Mesenchymal stem cell (in vitro differentiated cells and primary cell): ENCODE data around the gene LGALSL.
A peak's percentile ranks its signal among the peaks of the same experiment; 100 is the strongest.

Experiments used
- DNase-seq: peaks from one replicate; pipeline ENCODE4 v3.0.0-alpha.2; 2013
- H2AFZ ChIP-seq: one replicate; pipeline ENCODE4 v1.6.1; 2013; ENCODE audit warnings: low read depth, mild to moderate bottlenecking, control low read depth, inconsistent platforms, low read length, moderate library complexity
- H2AK5ac ChIP-seq: 2 replicates; pipeline ENCODE4 v1.6.1; 2013; ENCODE audit warnings: low read length, moderate library complexity, mild to moderate bottlenecking, inconsistent platforms; ENCODE audit not compliant: severe bottlenecking
- H2BK120ac ChIP-seq: one replicate; pipeline ENCODE4 v1.6.1; 2013; ENCODE audit warnings: low read depth, mild to moderate bottlenecking, inconsistent platforms, low read length, moderate library complexity
- H2BK12ac ChIP-seq, 2 experiments: one replicate each; pipeline ENCODE4 v1.6.1; 2013; ENCODE audit warnings: inconsistent platforms in 2 of 2, low read length in 2 of 2, mild to moderate bottlenecking in 2 of 2, moderate library complexity in 2 of 2, control low read depth in 1 of 2
- H2BK15ac ChIP-seq: one replicate; pipeline ENCODE4 v1.6.1; 2013; ENCODE audit warnings: mild to moderate bottlenecking, low read depth, inconsistent platforms; ENCODE audit not compliant: poor library complexity, severe bottlenecking
- H2BK5ac ChIP-seq: 2 replicates; pipeline ENCODE4 v1.6.1; 2013; ENCODE audit warnings: low read depth, mild to moderate bottlenecking, low read length, control low read depth, inconsistent platforms; ENCODE audit not compliant: poor library complexity, severe bottlenecking
- H3K14ac ChIP-seq, 2 experiments: one replicate each; pipeline ENCODE4 v1.6.1; 2013; ENCODE audit warnings: inconsistent platforms in 2 of 2, low read length in 2 of 2, control low read depth in 1 of 2, mild to moderate bottlenecking in 1 of 2, moderate library complexity in 1 of 2
- H3K18ac ChIP-seq, 2 experiments: one replicate each; pipeline ENCODE4 v1.6.1; 2013; ENCODE audit warnings: inconsistent platforms in 2 of 2, low read length in 2 of 2, control low read depth in 1 of 2, low read depth in 1 of 2, mild to moderate bottlenecking in 1 of 2
- H3K23ac ChIP-seq, 2 experiments: one replicate each; pipeline ENCODE4 v1.6.1; 2013; ENCODE audit warnings: inconsistent platforms in 2 of 2, low read length in 2 of 2, mild to moderate bottlenecking in 2 of 2, moderate library complexity in 2 of 2, control low read depth in 1 of 2
- H3K27ac ChIP-seq: 2 replicates; pipeline ENCODE4 v1.5.1; 2013; ENCODE audit warnings: mild to moderate bottlenecking, moderate library complexity, low read length, control low read depth, inconsistent platforms; ENCODE audit not compliant: poor library complexity, severe bottlenecking
- H3K27me3 ChIP-seq, 2 experiments: 2 replicates each; pipeline versions ENCODE4 v1.6.1 to v1.7.0; 2013; ENCODE audit warnings: low read length in 2 of 2, mild to moderate bottlenecking in 2 of 2, moderate library complexity in 2 of 2, control low read depth in 1 of 2, inconsistent platforms in 1 of 2; ENCODE audit not compliant: control insufficient read depth in 1 of 2, insufficient read depth in 1 of 2
- H3K36me3 ChIP-seq, 2 experiments: 2 replicates each; pipeline versions ENCODE4 v1.6.1 to v1.7.0; 2013; ENCODE audit warnings: low read length in 2 of 2, control low read depth in 1 of 2, inconsistent platforms in 1 of 2, low read depth in 1 of 2, mild to moderate bottlenecking in 1 of 2; ENCODE audit not compliant: insufficient read depth in 2 of 2, control insufficient read depth in 1 of 2
- H3K4ac ChIP-seq, 2 experiments: one replicate each; pipeline ENCODE4 v1.6.1; 2013; ENCODE audit warnings: inconsistent platforms in 2 of 2, low read length in 2 of 2, mild to moderate bottlenecking in 2 of 2, moderate library complexity in 2 of 2, control low read depth in 1 of 2, low read depth in 1 of 2
- H3K4me1 ChIP-seq: 2 replicates; pipeline ENCODE4 v1.6.1; 2013; ENCODE audit warnings: low read depth, low read length, control low read depth; ENCODE audit not compliant: control insufficient read depth, insufficient read depth
- H3K4me2 ChIP-seq: 2 replicates; pipeline ENCODE4 v1.6.1; 2013; ENCODE audit warnings: low read length, mild to moderate bottlenecking, inconsistent platforms; ENCODE audit not compliant: poor library complexity, severe bottlenecking
- H3K4me3 ChIP-seq, 2 experiments: 2 replicates each; pipeline versions ENCODE4 v1.5.1 to v1.7.0; 2013; ENCODE audit warnings: low read length in 2 of 2, mild to moderate bottlenecking in 2 of 2, control low read depth in 1 of 2, low read depth in 1 of 2; ENCODE audit not compliant: insufficient read depth in 1 of 2
- H3K79me1 ChIP-seq: replicated peaks from 2 replicates; pipeline ENCODE4 v1.6.1; 2013; ENCODE audit warnings: mild to moderate bottlenecking, control low read depth, low read length, inconsistent platforms; ENCODE audit not compliant: poor library complexity, severe bottlenecking
- H3K9ac ChIP-seq: 2 replicates; pipeline ENCODE4 v1.7.0; 2013; ENCODE audit warnings: mild to moderate bottlenecking, low read length, moderate library complexity
- H3K9me3 ChIP-seq: 2 replicates; pipeline ENCODE4 v1.7.0; 2013; ENCODE audit warnings: mild to moderate bottlenecking, low read length; ENCODE audit not compliant: control insufficient read depth
- H4K8ac ChIP-seq: one replicate; pipeline ENCODE4 v1.6.1; 2013; ENCODE audit warnings: inconsistent platforms, mild to moderate bottlenecking, low read length, moderate library complexity
- H4K91ac ChIP-seq: one replicate; pipeline ENCODE4 v1.6.1; 2013; ENCODE audit warnings: mild to moderate bottlenecking, low read length, inconsistent platforms
- WGBS: methylation state at CpG from one replicate; pipeline ENCODE4 v1.1.7; 2013; ENCODE audit warnings: mixed read lengths; 5-methylcytosine and 5-hydroxymethylcytosine counted together

The LGALSL gene

GRCh38 chr2:64456293-64456692 is 2.3 kb downstream of the LGALSL start:
- H3K9me3 ChIP-seq = no peaks in the 10 kb centered on the region
- no peak overlapping the region for H4K8ac ChIP-seq
- H3K4me3 ChIP-seq = no peak overlapping the region
- no peak for DNase-seq
- no peak overlapping the region for H2BK120ac ChIP-seq
- H3K79me1 ChIP-seq = peaks cover 7% of the 10 kb centered on the region
- no peak overlapping the region for H3K14ac ChIP-seq
- no peaks in the 10 kb centered on the region for H3K27me3 ChIP-seq
- no peak overlapping the region for H3K9ac ChIP-seq
- peaks cover 4 to 20% of the 10 kb centered on the region in 2 experiments for H3K36me3 ChIP-seq
- WGBS = 96% methylated on average over 6 of the region's 6 CpGs
- no peak overlapping the region for H3K23ac ChIP-seq
- H3K4me2 ChIP-seq = no peak overlapping the region
- H3K27ac ChIP-seq = no peak overlapping the region
- H3K4ac ChIP-seq = no peak overlapping the region
- H3K4me1 ChIP-seq = peaks cover 10% of the 10 kb centered on the region
- peak overlapping the region; percentile 27 for H2AFZ ChIP-seq
- no peak overlapping the region for H2AK5ac ChIP-seq
- H2BK15ac ChIP-seq = no peak overlapping the region
- peak overlapping the region in 1 of 2 experiments; percentile 25 for H2BK12ac ChIP-seq
- no peak overlapping the region for H4K91ac ChIP-seq
- H3K18ac ChIP-seq = no peak overlapping the region
- H2BK5ac ChIP-seq = no peak overlapping the region

DNA sequence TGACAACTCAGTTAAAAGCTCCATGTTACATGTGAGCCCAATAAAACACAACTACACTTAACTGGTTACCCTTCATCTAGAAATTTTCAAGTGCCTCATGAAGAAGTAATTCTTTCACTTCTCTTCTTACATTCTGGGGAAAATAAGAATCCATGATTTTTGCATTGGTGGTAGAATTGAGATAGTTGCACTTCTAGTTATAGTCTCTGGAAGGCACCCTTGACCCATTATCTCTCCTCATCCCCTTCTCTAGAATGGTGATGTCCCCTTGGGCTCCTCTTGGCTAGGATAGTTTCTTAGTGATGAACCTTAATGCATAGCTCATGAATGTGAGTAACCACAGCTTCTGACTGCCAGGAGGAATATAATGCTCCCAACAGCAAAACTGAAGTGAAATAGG is 3.6 kb downstream of the LGALSL start:
- H2BK120ac ChIP-seq = no peak overlapping the region
- peaks cover 7% of the 10 kb centered on the region for H3K79me1 ChIP-seq
- H3K4me1 ChIP-seq = peaks cover 10% of the 10 kb centered on the region
- H3K9me3 ChIP-seq = no peaks in the 10 kb centered on the region
- H3K4me3 ChIP-seq = no peak overlapping the region
- H2AK5ac ChIP-seq = no peak overlapping the region
- no peak overlapping the region for H2BK12ac ChIP-seq
- no peak overlapping the region for H2BK15ac ChIP-seq
- H3K14ac ChIP-seq = no peak overlapping the region
- H2AFZ ChIP-seq = no peak overlapping the region
- H3K27ac ChIP-seq = no peak overlapping the region
- no peak overlapping the region for H3K4me2 ChIP-seq
- H3K23ac ChIP-seq = no peak overlapping the region
- no peak overlapping the region for H3K4ac ChIP-seq
- no peak overlapping the region for H2BK5ac ChIP-seq
- no peaks in the 10 kb centered on the region for H3K27me3 ChIP-seq
- peaks cover 4 to 20% of the 10 kb centered on the region in 2 experiments for H3K36me3 ChIP-seq
- DNase-seq = no peak
- no peak overlapping the region for H4K8ac ChIP-seq
- H3K9ac ChIP-seq = no peak overlapping the region
- no peak overlapping the region for H3K18ac ChIP-seq
- H4K91ac ChIP-seq = no peak overlapping the region

GRCh38 chr2:64459575-64459974 is 5.6 kb downstream of the LGALSL start:
- H3K18ac ChIP-seq = no peak overlapping the region
- no peak overlapping the region for H3K27ac ChIP-seq
- H3K9me3 ChIP-seq = no peaks in the 10 kb centered on the region
- no peak overlapping the region for H3K4ac ChIP-seq
- H3K4me3 ChIP-seq = no peak overlapping the region
- no peak overlapping the region for H2BK12ac ChIP-seq
- no peak overlapping the region for H4K8ac ChIP-seq
- H3K14ac ChIP-seq = no peak overlapping the region
- H2AFZ ChIP-seq = no peak overlapping the region
- H2AK5ac ChIP-seq = no peak overlapping the region
- H3K27me3 ChIP-seq = no peaks in the 10 kb centered on the region
- H3K9ac ChIP-seq = no peak overlapping the region
- H3K23ac ChIP-seq = no peak overlapping the region
- no peak overlapping the region for H3K4me2 ChIP-seq
- no peak overlapping the region for H2BK15ac ChIP-seq
- H3K36me3 ChIP-seq = peaks cover 4 to 20% of the 10 kb centered on the region in 2 experiments
- H4K91ac ChIP-seq = no peak overlapping the region
- H2BK5ac ChIP-seq = no peak overlapping the region
- 96% methylated on average over 3 of the region's 3 CpGs for WGBS
- H2BK120ac ChIP-seq = no peak overlapping the region
- no peak for DNase-seq
- H3K79me1 ChIP-seq = peaks cover 7% of the 10 kb centered on the region
- H3K4me1 ChIP-seq = peaks cover 4% of the 10 kb centered on the region

DNA sequence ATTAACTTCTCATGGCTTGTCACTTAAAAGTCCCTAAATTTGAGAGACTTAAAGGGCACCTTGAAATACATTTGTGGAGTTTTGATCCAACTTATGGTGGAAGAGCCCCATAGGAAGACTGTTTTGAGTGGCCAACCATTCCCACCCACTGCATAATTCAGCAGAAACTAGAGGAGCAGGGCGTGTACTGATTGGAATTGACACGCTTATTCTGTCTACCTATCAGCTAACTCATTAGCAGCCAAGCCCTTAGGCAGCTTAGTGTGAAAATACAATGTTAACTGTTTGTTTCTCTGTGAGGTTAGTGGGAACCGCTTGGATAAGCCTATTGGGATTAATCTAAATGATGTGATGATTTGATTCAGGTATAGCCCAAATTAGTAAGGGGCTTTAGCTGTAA is 6.4 kb downstream of the LGALSL start:
- Histone ChIP-seq H4K8ac (no peak overlapping the region), H2AFZ (no peak overlapping the region), H4K91ac (no peak overlapping the region), H3K23ac (no peak overlapping the region), H3K18ac (no peak overlapping the region), H3K27me3 (no peaks in the 10 kb centered on the region), H3K4me2 (no peak overlapping the region), H3K4ac (no peak overlapping the region), H2BK120ac (no peak overlapping the region), H3K4me3 (no peak overlapping the region), H3K9ac (no peak overlapping the region), H2BK5ac (no peak overlapping the region), H3K9me3 (no peaks in the 10 kb centered on the region), H3K14ac (no peak overlapping the region), H2BK15ac (no peak overlapping the region), H2BK12ac (no peak overlapping the region), H3K79me1 (no peaks in the 10 kb centered on the region), H3K27ac (no peak overlapping the region), H3K36me3 (peaks cover 0 to 20% of the 10 kb centered on the region in 2 experiments), H3K4me1 (no peaks in the 10 kb centered on the region), H2AK5ac (no peak overlapping the region)
- DNase-seq = no peak
- WGBS = 50% methylated on average over 2 of the region's 3 CpGs
